ENCODE measurements around the gene MED6. TPM values are rescaled to one million over a fixed set of nuclear protein-coding genes. Genes with fewer than 3 reads are reported as not detected.

The MED6 gene
- total RNA-seq, 2 donors from 2014 or later = 49.1 to 50.7 TPM

GRCh38 chr14:70638416-70638815 lies 38.0 kb upstream of the MED6 start:
- Histone ChIP-seq H3K4me1 (ENCODE audit: control insufficient read depth, insufficient read depth, low read length) (no peaks in the 10 kb centered on the region), H3K27me3 (ENCODE audit: control insufficient read depth, insufficient read depth, low read length, poor library complexity, severe bottlenecking) (no peaks in the 10 kb centered on the region), H3K27ac (ENCODE audit: low read depth, low read length) (no peak overlapping the region), H3K9me3 (ENCODE audit: control insufficient read depth, low read length) (peaks cover 10% of the 10 kb centered on the region), H3K9ac (ENCODE audit: extremely low read depth, low read length, poor library complexity, severe bottlenecking) (no peak overlapping the region), H3K4me3 (ENCODE audit: low read length) (no peak overlapping the region), H3K36me3 (ENCODE audit: control insufficient read depth, insufficient read depth, low read length) (no peaks in the 10 kb centered on the region)
- Mint-ChIP-seq H3K4me3 (no peak overlapping the region), H3K9me3 (peaks cover 12% of the 10 kb centered on the region), H3K4me1 (peaks cover 19% of the 10 kb centered on the region), H3K27ac (no peak overlapping the region), H3K36me3 (ENCODE audit: low read depth) (no peaks in the 10 kb centered on the region), H3K27me3 (ENCODE audit: insufficient read depth) (peaks cover 8% of the 10 kb centered on the region)
- 100% methylated on average over 1 to 2 of the region's 2 CpGs for WGBS, 2 experiments (ENCODE audit: insufficient coverage in 1 of 2, insufficient read length in 1 of 2)
- DNase-seq = no peak
- TF ChIP-seq, protein P1, sequence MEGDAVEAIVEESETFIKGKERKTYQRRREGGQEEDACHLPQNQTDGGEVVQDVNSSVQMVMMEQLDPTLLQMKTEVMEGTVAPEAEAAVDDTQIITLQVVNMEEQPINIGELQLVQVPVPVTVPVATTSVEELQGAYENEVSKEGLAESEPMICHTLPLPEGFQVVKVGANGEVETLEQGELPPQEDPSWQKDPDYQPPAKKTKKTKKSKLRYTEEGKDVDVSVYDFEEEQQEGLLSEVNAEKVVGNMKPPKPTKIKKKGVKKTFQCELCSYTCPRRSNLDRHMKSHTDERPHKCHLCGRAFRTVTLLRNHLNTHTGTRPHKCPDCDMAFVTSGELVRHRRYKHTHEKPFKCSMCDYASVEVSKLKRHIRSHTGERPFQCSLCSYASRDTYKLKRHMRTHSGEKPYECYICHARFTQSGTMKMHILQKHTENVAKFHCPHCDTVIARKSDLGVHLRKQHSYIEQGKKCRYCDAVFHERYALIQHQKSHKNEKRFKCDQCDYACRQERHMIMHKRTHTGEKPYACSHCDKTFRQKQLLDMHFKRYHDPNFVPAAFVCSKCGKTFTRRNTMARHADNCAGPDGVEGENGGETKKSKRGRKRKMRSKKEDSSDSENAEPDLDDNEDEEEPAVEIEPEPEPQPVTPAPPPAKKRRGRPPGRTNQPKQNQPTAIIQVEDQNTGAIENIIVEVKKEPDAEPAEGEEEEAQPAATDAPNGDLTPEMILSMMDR (conservative IDR thresholded peaks at IDR 0.05) = no peak

GRCh38 chr14:70635971-70636595 lies 35.6 kb upstream of the MED6 start:
- TF ChIP-seq, protein P1 (conservative IDR thresholded peaks at IDR 0.05) = no peak
- Mint-ChIP-seq H3K9me3 (peaks cover 12% of the 10 kb centered on the region), H3K27ac (no peak overlapping the region), H3K27me3 (ENCODE audit: insufficient read depth) (peaks cover 5% of the 10 kb centered on the region), H3K36me3 (ENCODE audit: low read depth) (no peaks in the 10 kb centered on the region), H3K4me1 (peaks cover 12% of the 10 kb centered on the region), H3K4me3 (no peak overlapping the region)
- Histone ChIP-seq H3K27ac (ENCODE audit: low read depth, low read length) (no peak overlapping the region), H3K4me3 (ENCODE audit: low read length) (no peak overlapping the region), H3K9ac (ENCODE audit: extremely low read depth, low read length, poor library complexity, severe bottlenecking) (no peak overlapping the region), H3K27me3 (ENCODE audit: control insufficient read depth, insufficient read depth, low read length, poor library complexity, severe bottlenecking) (no peaks in the 10 kb centered on the region), H3K9me3 (ENCODE audit: control insufficient read depth, low read length) (peaks cover 10% of the 10 kb centered on the region), H3K4me1 (ENCODE audit: control insufficient read depth, insufficient read depth, low read length) (no peaks in the 10 kb centered on the region), H3K36me3 (ENCODE audit: control insufficient read depth, insufficient read depth, low read length) (no peaks in the 10 kb centered on the region)
- DNase-seq = no peak
- 96 to 100% methylated on average over 2 to 6 of the region's 6 CpGs for WGBS, 2 experiments (ENCODE audit: insufficient coverage in 1 of 2, insufficient read length in 1 of 2)

DNA sequence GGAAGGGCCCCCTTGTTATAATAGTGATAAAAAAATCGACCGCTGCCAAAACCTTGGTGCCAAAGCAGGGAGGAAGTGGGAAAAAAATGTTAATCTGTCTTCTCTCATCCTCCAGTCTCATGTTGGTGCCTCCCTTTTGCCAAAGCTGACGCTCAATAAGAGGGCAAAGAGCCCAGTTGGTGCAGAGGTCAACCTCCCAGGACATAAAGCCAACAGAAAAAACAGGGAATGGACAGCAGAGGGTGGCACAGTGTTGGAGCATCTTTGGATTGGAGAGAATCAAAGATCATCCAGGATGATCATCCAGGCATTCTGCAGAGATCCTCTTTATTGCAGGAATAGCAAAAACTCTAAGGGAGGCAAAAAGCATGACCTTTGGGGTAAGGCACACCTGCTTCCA lies 31.5 kb upstream of the MED6 start:
- no peaks in the 10 kb centered on the region for H3K27me3 ChIP-seq (ENCODE audit: control insufficient read depth, insufficient read depth, low read length, poor library complexity, severe bottlenecking)
- Mint-ChIP-seq H3K4me1 (no peaks in the 10 kb centered on the region), H3K4me3 (no peak overlapping the region), H3K27ac (no peak overlapping the region), H3K36me3 (ENCODE audit: low read depth) (peaks cover 6% of the 10 kb centered on the region), H3K9me3 (peaks cover 21% of the 10 kb centered on the region), H3K27me3 (ENCODE audit: insufficient read depth) (no peaks in the 10 kb centered on the region)
- TF ChIP-seq, protein P1 (conservative IDR thresholded peaks at IDR 0.05) = no peak
- no peaks in the 10 kb centered on the region for H3K36me3 ChIP-seq (ENCODE audit: control insufficient read depth, insufficient read depth, low read length)
- DNase-seq = no peak
- H3K9me3 ChIP-seq (ENCODE audit: control insufficient read depth, low read length) = peaks cover 27% of the 10 kb centered on the region
- H3K9ac ChIP-seq (ENCODE audit: extremely low read depth, low read length, poor library complexity, severe bottlenecking) = no peak overlapping the region
- no peaks in the 10 kb centered on the region for H3K4me1 ChIP-seq (ENCODE audit: control insufficient read depth, insufficient read depth, low read length)
- H3K4me3 ChIP-seq (ENCODE audit: low read length) = no peak overlapping the region
- no peak overlapping the region for H3K27ac ChIP-seq (ENCODE audit: low read depth, low read length)
- WGBS, 2 experiments (ENCODE audit: insufficient coverage in 1 of 2, insufficient read length in 1 of 2) = 94% methylated on average over 3 of the region's 3 CpGs; no CpG with 5 or more reads in 1 of the 2 experiments

All from endodermal cell (in vitro differentiated cells).